Inferior parietal cortex (tissue), 1 donor: Measurements from ENCODE around the gene TMEM243.

Source experiments
- DNase-seq: peaks from one replicate; pipeline ENCODE4 v3.0.0-alpha.2; 2016; ENCODE audit errors: extremely low spot score

Gene TMEM243

GRCh38 chr7:87156709-87157108, 62.8 kb downstream of the TMEM243 start:
- no peak for DNase-seq

GRCh38 chr7:87155788-87156187, 63.7 kb downstream of the TMEM243 start:
- DNase-seq = no peak

DNA sequence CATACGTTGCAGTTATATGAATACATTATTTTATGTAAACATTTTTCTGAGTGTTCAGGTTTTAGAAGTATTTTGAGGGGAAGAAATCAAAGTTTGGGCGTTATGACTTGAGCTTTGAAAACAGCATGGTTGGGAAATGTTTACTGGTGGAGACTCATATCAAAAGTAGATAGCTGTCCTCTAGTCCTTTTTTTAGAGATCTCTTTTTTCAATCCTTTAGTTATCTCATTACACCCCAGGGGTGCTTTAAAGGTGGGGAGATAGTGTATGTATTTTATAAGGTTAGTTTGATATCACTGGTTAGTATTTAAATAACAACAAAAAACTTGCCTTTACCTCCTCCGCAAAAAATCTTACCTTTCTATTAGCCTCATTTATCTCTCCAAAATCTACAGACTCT, 65.0 kb downstream of the TMEM243 start:
- no peak for DNase-seq

DNA sequence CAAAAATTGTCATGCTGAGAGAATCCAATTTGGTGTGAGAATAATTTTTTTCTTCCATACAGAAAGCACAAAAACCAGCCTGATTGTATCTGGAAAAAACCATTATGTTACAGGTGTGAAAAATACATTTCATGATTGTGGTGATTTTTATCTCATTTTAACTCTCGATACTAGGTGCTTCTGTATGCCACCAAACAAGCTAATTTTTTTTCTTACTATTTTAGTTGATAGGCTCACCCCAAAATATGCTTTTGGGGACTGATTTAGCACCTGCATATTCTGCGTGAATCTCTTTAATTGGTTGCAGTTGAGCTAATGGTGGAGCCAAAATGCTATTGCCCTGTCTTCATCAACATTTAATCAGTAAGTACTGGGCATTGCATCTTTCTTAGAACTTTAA, 65.4 kb downstream of the TMEM243 start:
- no peak for DNase-seq

GRCh38 chr7:87152897-87153641, 66.5 kb downstream of the TMEM243 start:
- peak; percentile 42 for DNase-seq

DNA sequence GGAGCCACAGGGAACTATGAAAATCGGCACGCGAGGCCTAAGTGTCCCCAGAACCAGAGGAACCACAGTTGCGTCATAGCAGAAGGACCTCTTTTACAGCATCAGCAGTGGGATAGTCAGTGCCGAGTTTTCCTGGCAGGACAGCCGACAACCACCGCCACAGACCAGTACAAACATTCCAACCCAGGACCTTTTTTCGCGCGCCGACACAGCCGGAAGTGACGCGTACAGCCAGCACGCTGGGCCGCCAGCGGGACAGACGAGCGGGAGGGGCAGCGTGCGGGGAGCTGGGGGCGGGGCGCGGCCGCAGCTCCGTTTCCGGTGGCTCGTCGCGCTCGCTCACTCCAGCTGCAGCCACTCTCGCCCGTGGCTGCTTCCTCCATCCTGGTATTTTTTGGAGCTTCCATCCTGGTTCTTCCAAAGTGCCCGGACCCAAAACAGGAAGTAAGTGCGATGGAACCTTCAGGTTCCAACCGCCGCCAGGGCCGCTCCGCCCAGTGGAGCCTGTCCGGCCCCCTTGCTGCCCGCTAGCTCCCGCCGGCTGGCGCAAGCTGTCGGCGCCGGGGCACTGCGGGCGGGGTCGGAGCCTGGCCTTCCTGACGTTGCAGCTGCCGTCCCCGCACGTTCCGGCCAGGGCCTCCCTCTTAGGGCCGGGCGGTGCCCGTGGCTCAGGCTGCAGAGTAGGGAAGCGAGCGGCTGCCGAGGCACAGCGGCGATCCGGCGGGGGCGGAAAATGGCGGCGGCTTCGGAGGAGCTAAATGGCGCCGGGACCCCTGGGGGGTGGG, 67.2 kb downstream of the TMEM243 start, which contains the start of gene DMTF1:
Gene DMTF1, plus strand, starts transcription at position 342 of the 785 bp plus-strand sequence. CDS start 12,489 bp downstream, outside the sequence.
- peak; percentile 94 for DNase-seq

- no peak for DNase-seq
Measured at GRCh38 chr7:87151729-87152111, 67.8 kb downstream of the TMEM243 start.

- no peak for DNase-seq
Measured at GRCh38 chr7:87151002-87151728, 68.4 kb downstream of the TMEM243 start.

GRCh38 chr7:87148332-87148955, 71.1 kb downstream of the TMEM243 start:
- peak; percentile 69 for DNase-seq

DNA sequence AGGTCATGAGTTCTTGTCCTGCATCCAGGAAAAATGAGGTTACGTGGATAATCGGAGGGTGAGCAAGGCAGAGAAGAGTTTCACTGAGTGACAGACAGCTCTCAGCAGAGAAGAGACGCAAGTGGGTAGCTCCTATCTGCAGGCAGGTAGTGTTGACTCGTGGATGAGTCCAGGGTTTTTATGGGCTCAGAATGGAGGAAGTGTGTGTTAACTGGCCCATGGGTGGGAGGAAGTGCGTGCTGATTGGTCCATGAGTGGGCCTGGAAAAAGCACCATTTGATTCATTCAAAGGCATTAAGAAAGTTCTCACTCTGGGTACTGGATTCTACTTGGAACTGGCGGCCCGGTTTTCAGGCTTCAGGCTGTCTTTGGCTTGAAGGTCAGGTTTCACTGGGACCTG, 72.0 kb downstream of the TMEM243 start:
- DNase-seq = no peak

- DNase-seq = no peak
Measured at GRCh38 chr7:87146740-87147386, 72.7 kb downstream of the TMEM243 start.
